Brain microvascular endothelial cell (primary cell): ENCODE data around the gene USP37.

Experiments used
- DNase-seq: peaks from one replicate; pipeline ENCODE4 v3.0.0-alpha.2; 2020
- H3K27ac ChIP-seq: fragments of 250-450 bp; sonication (Bioruptor Pico); 2 replicates; pipeline ENCODE4 v1.5.1; 2020; ENCODE audit warnings: mild to moderate bottlenecking, moderate library complexity
- H3K27me3 ChIP-seq: fragments of 250-450 bp; sonication (Bioruptor Pico); replicated peaks from 2 replicates; pipeline ENCODE4 v1.5.1; 2020; ENCODE audit warnings: mild to moderate bottlenecking
- H3K36me3 ChIP-seq: fragments of 250-450 bp; sonication (Bioruptor Pico); replicated peaks from 2 replicates; pipeline ENCODE4 v1.5.1; 2020; ENCODE audit warnings: mild to moderate bottlenecking
- H3K4me3 ChIP-seq: 2 replicates; pipeline ENCODE4 v1.5.1; 2011; ENCODE audit warnings: low read depth, mild to moderate bottlenecking, control low read depth, low read length, moderate library complexity
- in situ Hi-C: cut with HindIII; loops from 2 replicates; pipeline ENCODE4 v1.10.0; 2017; ENCODE audit warnings: low sequenced_read_pairs, low pct_ligation_motif_present
- TF ChIP-seq, protein P1 (sequence below): IDR thresholded peaks from 2 replicates; pipeline ENCODE4 v1.5.1; 2011; ENCODE audit warnings: low read depth, mild to moderate bottlenecking, moderate library complexity, low read length, control low read depth, inconsistent platforms; ENCODE audit errors: missing control alignments

USP37 gene

DNA sequence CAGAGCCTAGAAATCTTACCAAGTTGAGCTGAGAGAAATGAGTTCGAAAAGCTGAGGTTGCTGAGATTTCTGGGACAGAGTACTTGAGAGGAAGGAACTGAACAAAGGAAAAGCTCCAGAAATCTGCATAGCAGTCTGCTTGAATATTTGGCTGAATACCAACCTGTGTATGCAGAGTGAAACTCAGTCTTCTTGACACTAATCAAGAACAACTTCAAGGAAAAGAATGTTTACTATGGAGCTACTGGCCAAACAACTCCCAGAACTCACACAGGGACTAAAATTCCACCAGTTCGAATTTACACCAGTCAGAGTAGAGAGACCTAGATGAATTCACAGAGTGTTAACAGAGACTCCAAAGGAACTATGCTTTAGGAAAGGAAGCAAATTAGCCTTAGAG, 66.5 kb downstream of the USP37 start:
- TF ChIP-seq, protein P1, sequence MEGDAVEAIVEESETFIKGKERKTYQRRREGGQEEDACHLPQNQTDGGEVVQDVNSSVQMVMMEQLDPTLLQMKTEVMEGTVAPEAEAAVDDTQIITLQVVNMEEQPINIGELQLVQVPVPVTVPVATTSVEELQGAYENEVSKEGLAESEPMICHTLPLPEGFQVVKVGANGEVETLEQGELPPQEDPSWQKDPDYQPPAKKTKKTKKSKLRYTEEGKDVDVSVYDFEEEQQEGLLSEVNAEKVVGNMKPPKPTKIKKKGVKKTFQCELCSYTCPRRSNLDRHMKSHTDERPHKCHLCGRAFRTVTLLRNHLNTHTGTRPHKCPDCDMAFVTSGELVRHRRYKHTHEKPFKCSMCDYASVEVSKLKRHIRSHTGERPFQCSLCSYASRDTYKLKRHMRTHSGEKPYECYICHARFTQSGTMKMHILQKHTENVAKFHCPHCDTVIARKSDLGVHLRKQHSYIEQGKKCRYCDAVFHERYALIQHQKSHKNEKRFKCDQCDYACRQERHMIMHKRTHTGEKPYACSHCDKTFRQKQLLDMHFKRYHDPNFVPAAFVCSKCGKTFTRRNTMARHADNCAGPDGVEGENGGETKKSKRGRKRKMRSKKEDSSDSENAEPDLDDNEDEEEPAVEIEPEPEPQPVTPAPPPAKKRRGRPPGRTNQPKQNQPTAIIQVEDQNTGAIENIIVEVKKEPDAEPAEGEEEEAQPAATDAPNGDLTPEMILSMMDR, result no peak
- H3K27ac ChIP-seq, result no peak overlapping the region
- H3K27me3 ChIP-seq, result no peaks in the 10 kb centered on the region
- no peaks in the 10 kb centered on the region for H3K36me3 ChIP-seq
- H3K4me3 ChIP-seq, result no peak overlapping the region
- in situ Hi-C loops, result no loop called here
- peak; percentile 4 for DNase-seq

DNA sequence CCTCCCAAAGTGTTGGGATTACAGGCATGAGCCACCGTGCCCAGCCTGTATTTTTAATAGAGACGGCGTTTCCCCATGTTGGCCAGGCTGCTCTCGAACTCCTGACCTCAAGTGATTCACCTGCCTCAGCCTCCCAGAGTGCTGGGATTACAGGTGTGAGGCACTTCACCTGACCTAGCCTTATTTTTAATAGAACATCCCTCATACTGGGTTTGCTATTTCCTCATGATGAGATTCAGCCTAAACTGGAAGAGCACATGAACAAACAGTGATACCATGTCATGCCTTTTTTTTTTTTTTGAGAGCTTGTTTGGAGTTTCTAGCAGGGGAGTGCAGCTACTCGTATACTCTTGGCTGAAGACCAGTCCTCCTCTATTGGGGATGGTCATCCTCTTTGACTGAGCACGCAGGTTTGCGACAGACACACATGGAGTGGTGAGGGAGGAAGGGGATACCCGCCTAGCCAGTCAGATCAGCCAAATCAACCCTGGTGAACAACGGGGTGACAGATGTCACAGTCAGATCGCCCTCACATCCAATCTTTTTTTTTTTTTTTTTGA, 67.6 kb downstream of the USP37 start:
- TF ChIP-seq, protein P1, result no peak
- no peaks in the 10 kb centered on the region for H3K36me3 ChIP-seq
- no peak overlapping the region for H3K27ac ChIP-seq
- in situ Hi-C loops, result no loop called here
- no peaks in the 10 kb centered on the region for H3K27me3 ChIP-seq
- DNase-seq, result no peak
- H3K4me3 ChIP-seq, result no peak overlapping the region

DNA sequence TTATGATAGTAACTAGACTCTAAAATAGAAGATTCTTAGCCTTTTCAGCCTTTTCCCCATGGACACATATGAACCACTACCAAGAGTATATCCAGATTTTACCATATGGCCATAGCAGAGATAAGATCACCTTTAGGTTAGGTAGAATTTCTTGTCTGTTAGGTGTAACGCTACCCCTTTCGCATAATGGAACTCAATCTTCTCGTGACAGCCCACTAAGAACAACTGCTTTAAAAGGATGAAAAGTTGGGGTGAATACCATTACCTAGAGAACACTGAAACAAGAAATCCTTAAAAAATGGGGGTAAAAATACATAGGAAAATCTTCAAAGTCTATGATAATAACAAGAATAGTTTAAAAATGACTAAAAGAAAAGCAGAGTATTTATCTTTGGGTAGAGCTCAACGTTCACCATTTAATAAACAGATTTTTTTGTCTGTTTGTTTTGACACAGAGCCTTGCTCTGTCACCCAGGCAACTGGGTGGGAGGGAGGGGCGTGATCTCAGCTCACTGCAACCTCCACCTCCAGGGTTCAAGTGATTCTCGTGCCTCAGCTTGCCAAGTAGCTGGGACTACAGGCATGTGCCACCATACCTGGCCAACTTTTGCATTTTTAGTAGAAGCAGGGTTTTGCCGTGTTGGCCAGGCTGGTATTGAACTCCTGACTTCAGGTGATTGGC, 82.0 kb downstream of the USP37 start:
- H3K4me3 ChIP-seq, result no peak overlapping the region
- in situ Hi-C loops, result no loop called here
- no peaks in the 10 kb centered on the region for H3K27me3 ChIP-seq
- no peaks in the 10 kb centered on the region for H3K36me3 ChIP-seq
- no peak overlapping the region for H3K27ac ChIP-seq
- TF ChIP-seq, protein P1, result no peak
- no peak for DNase-seq

DNA sequence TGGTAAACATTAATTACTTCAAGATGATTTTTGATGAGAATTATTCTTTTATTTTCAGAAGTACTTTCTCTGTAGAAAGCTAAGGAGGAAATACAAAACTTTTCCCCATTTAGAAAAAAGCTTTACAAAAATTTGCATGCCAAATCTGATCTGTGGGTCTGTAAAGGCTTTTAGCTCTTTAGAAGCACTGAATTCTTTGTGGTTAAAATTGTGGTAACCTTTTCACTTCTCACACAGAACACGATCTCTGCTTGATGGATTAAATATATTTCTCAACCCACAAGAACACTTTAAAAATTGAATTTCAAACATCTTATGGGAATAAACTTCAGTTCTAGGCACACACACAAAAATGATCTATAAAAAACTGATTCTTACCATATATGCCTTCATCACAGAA, 85.5 kb downstream of the USP37 start:
- H3K27ac ChIP-seq, result no peak overlapping the region

DNA sequence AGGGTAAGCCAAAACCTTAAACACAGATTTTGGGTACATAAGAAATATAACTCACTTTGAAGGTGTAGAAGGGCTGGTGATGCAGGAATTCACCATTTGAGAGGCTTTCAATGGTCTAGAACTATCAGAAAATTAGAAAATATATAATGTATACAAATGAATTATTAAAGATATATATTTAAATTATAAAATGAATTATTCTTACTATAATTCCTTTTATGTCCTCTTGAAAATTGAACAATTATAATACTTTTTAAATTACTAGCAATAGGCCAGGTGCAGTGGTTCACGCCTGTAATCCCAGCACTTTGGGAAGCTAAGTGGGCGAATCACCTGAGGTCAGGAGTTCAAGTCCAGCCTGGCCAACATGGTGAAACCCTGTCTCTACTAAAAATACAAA, 88.6 kb downstream of the USP37 start:
- Histone ChIP-seq H3K4me3 (no peak overlapping the region), H3K27me3 (no peaks in the 10 kb centered on the region), H3K36me3 (no peaks in the 10 kb centered on the region), H3K27ac (no peak overlapping the region)
- no peak for DNase-seq
- in situ Hi-C loops, result no loop called here
- TF ChIP-seq, protein P1, result no peak

More for the DNA sequence above, 85.5 kb downstream of the USP37 start:
- TF ChIP-seq, protein P1, result no peak
- in situ Hi-C loops, result no loop called here
- DNase-seq, result no peak
- H3K4me3 ChIP-seq, result no peak overlapping the region
- no peaks in the 10 kb centered on the region for H3K36me3 ChIP-seq
- H3K27me3 ChIP-seq, result no peaks in the 10 kb centered on the region

DNA sequence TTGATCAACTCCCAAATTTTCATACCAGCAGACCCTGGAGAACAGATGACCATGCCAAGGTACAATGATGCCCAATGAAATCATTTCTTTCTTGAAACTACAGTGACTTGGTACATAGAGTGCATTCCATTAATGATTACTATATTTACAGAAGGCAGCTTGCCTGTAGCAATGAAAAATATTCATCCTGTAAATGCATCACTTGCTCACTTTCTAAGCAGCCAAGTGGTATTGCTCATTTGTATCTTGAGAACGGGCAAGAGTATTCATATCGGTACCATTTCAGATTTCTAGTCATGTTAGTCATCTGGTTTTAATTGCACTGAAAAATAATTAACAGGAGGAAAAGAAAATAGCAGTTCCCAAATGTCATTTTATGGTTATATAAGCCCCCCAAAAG, 89.6 kb downstream of the USP37 start:
- in situ Hi-C loops, result no loop called here
- no peak overlapping the region for H3K27ac ChIP-seq
- H3K27me3 ChIP-seq, result no peaks in the 10 kb centered on the region
- H3K36me3 ChIP-seq, result peaks cover 2% of the 10 kb centered on the region
- TF ChIP-seq, protein P1, result no peak
- no peak for DNase-seq
- no peak overlapping the region for H3K4me3 ChIP-seq
